Measurements from ENCODE around the gene TTLL13.

TTLL13 gene

GRCh38 chr15:90211009-90211408, 38.3 kb upstream of the TTLL13 start:
- TF ChIP-seq CTCF (conservative IDR thresholded peaks at IDR 0.05) = no peak
- H3K27ac ChIP-seq = peak overlapping the region; percentile 76; the same call in 1 of the 2 replicates

GRCh38 chr15:90211440-90212143, 37.8 kb upstream of the TTLL13 start:
- no peak for TF ChIP-seq CTCF (conservative IDR thresholded peaks at IDR 0.05)
- H3K27ac ChIP-seq = peak overlapping the region; percentile 76; the same call in 1 of the 2 replicates

GRCh38 chr15:90212221-90213098, 36.9 kb upstream of the TTLL13 start:
- H3K27ac ChIP-seq = peak overlapping the region; percentile 76
- no peak for TF ChIP-seq CTCF (conservative IDR thresholded peaks at IDR 0.05)

GRCh38 chr15:90213122-90213817, 36.1 kb upstream of the TTLL13 start:
- TF ChIP-seq CTCF (conservative IDR thresholded peaks at IDR 0.05) = no peak
- peak overlapping the region; percentile 76 for H3K27ac ChIP-seq

GRCh38 chr15:90213818-90214204, 35.5 kb upstream of the TTLL13 start:
- H3K27ac ChIP-seq = peak overlapping the region; percentile 76
- no peak for TF ChIP-seq CTCF (conservative IDR thresholded peaks at IDR 0.05)

- H3K27ac ChIP-seq = peak overlapping the region; percentile 76; the same call in 1 of the 2 replicates
- peak; percentile 55 for TF ChIP-seq CTCF (conservative IDR thresholded peaks at IDR 0.05)
These were observed 34.7 kb upstream of the TTLL13 start for GRCh38 chr15:90214553-90215196.
